GM04504 (cell line): ENCODE data around the gene UNC79.

Source experiments
- DNase-seq: peaks from one replicate; pipeline ENCODE4 v3.0.0-alpha.2; 2012; ENCODE audit warnings: low read depth

UNC79 gene

DNA sequence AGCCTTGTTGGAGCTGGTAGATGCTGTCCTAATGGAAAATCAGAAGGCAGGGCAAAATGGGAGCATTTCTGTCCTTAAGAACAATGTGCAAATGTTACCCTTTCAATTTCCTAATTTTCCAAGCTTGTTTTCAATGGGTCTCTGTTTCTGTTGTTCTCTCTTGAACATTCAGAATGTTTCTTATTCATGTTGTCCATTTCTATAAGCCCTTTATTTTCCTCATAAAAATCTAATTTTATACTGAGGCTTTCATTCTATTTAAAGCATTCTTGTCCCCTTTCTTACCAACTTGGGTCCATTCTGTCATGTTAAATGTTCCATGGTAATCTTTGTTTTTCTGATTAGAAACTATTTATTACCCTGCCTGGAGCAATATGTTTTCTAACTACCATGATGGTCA is 232.6 kb downstream of the UNC79 start:
- DNase-seq: no peak

DNA sequence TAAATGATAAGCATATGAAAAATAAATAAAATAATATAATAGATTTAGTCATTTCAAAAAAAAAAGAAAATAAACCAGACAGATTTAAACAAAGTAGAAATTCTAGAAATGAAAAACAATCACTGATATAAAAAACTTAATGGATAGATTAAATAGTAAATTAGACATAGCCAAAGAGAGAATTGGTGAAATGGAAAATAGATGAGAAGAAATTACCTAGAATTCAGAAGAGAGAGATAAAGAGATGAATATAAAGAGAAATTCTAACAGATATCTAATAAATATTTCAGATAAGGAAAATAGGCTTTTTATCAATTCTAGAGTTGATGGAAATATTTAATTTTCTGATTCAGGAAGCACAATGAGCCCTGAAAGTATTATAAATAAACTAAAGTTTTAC is 234.4 kb downstream of the UNC79 start:
- no peak for DNase-seq

DNA sequence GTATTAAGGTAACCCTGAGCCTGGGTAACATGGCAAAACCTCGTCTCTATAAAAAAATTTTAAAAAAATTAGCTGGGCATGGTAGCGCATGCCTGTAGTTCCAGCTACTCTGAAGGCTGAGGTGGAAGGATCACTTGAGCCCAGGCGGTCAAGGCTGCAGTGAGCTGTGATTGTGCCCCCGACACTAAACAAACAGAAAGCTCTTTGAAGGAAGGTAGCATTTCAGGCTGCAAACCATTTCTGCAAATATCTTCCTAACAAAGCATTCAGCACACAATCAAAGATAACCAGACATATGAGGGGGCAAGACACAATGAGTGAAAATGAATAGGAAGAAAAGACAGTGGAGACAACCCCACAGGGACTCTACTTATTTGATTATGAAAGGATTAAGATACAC is 238.9 kb downstream of the UNC79 start:
- DNase-seq: no peak

DNA sequence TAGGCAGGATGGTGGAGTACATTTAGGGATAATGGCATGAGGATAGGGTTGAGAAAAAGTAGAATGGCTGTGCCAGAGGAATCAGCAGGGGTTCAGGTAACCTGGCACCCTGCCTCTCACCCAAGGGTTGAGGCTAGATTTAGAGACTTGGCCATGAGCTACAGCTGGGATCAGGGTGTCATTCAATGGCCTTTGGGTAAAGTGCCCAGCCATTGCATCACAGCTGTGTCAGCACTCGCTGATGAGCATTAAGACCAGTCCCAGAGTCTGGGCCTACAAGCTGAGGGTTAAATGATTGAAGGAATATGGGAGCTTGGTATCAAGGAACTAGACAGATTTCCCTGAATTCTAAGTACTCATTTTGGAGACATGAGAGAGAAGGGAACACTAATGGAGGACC is 243.6 kb downstream of the UNC79 start:
- DNase-seq: no peak

DNA sequence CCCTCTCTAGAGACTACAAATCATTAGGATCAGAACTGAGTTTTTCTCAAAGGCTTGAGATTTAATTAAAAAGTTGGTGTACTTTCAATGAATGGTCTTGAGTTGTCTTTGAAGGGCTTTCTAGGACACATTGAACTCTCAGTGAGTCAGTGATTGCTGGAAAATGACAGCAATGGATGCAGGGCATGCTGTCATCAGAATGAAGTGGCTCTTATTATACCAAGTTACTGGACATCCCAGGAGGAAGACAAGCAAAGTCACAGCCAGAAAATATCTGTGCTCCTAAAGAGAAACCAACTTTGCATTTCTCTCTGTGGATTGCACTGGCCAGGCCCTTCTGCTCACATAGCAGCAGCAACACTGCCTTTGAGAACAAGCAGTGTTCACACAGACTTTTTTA is 244.9 kb downstream of the UNC79 start:
- no peak for DNase-seq

DNA sequence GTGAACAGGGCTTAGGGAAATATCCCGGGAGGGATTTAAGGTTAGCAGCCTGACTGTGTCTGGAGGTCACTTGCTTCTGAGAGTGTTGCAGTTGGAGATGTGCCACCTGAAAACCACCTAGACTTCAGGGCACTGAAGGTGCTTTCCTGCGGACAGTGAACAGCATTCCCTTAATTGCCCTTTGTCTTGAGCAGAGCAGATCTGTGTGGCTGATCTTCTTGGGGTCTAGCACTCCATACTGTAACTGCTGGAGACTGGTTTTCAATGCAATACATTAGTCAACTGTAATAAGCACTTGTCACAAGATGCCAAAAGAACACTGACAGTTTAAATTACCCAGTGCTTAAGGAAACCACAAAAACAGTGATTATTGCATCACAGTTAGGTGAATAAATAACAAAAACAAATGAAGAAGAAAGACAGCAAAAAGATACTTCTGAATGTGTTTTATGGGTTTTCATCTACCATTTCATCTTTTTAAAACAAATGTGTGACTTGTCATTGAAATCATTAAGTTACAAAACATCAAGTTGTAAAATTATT is 245.7 kb downstream of the UNC79 start:
- no peak for DNase-seq

DNA sequence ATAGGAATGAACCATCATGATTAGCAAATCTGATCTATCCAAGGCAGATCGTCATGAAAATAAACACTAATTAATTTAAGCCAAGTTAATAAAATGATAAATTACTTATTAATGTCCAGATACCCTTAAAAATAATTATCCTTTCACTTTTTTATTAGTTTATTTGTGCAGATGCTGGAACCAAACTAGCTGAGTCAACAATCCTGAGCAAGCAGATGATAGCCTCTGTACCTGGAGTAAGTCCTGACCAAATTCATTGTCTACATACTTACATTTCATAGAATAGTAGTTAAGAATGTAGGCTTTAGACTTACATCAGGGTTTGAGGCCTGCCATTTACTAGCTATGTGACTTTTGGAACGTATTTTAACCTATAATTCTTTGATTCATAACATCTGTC is 251.7 kb downstream of the UNC79 start:
- DNase-seq: no peak

DNA sequence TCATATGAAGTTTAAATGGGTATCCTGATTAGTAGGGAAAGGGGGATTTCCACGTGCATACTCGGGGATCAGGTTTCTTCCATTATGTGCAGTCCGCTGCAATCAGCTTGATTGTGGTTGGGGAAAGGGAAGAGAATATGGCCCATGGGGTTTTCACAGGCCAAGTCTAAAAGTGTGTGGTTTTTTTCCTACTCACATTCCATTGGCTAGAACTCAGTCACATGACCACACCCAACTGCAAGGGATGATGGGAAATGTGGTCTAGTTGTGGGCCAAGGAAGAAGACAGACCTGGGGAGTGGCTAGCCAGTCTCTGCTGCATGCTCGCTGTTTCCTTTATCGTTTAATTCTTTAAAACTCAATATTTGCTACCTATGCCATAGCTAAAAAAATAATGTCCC is 252.5 kb downstream of the UNC79 start:
- no peak for DNase-seq

DNA sequence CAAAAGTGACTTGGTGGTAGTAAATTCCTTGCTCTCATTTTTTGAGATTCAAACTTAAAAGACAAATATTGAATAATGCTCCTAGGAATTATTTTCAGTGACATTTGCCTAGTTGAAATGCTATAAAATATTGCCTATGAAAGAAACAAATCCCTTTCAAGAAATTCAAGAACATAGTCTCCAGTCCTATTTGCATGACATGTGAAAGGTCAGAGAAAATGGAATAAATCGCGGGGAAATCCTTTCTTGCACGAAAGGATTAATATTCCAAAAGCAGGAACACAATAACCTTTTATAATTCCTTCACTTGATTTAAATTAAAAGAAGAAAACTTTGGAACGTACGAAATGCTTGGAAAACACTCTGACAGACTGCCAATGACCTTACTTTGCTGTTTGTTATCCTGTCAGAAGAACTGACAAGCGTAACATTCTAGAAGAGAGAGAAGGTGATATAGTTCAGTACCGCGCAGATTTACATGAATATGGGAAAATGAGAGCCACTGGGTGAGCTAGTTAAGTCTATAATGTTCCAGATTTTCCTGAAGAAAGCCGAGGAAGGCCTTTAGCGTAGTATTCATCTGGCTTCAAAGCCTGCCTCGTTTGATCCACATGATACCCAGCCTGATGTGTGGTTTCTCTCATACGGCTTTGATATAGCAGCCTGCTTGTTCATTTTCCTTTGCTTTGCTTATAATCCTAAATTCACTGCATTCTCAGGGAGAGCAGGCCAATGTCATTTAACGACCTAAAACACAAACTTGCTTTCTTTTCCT is 254.6 kb downstream of the UNC79 start:
- DNase-seq: no peak

DNA sequence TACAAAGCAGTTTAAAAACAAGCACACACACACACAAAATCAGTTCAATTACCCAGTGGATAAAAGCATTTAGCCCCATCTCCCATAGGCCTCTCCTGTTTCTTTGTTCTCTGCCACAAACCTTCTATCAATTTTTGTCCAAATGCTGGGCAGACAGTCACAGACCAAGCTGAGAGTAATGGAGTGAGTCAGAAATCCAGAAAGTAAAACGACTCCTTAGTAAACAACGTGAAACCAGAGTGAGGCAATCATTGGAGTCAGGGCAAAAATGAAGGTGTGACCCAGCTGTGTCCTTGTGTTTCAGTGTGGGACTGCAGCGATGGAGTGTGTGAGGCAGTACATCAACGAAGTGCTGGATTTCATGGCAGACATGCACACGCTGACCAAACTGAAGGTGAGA is 255.5 kb downstream of the UNC79 start:
- no peak for DNase-seq

DNA sequence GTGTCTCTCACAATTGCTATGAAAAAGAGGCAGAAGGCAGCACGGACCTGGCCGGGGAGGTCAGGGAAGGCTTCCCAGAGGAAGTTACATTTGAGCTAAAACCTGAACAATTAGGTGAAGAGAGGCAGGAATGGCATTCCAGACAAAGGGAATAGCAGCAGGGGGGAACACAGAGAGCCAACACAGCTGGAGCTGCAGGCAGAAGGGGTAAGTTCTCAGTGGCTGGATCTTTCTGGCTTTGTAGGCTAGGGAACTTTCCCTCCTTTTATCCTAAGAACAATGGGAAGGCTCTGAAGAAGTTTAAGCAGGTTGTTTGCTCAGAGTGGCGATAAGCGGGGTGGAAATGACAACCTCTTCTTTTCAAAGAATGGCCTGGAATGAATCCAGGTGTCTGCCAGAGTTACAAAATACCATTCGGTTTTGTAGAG is 257.5 kb downstream of the UNC79 start:
- no peak for DNase-seq

DNA sequence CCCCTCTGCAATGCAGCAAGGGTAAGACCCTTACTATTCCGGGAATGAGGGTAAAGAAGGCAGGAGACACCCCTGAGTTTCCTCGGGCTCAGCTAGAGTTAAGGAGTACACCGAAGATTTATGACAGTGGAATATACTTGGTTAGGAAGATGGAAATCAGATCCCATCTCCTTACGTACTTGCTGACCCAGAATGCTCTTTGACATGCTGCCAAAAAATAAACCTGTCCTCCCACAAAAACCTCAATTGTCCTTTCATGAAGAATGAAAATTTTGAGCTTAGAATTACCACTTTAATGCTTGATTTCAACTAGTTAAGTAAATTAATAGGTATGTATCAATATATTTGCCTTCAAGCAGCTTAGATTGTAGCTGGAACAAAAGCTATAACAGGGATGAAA is 258.1 kb downstream of the UNC79 start:
- DNase-seq: no peak

DNA sequence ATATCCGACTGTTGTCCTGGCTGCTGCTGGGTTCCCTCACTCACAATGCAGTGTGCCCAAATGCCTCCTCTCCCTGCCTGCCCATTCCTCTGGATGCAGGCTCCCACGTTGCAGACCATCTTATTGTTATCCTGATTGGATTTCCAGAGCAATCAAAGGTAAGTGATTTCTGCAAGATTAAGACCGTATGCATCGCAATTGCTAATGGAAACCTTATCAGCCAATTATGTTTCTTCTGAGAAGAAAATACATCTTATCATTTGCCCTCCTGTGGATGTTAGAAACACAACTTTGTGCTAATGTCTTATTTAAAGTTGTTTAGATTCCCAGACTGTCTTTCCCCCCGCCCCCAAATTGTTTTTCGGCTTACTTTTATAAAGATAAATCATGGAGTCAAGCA is 259.4 kb downstream of the UNC79 start:
- no peak for DNase-seq

DNA sequence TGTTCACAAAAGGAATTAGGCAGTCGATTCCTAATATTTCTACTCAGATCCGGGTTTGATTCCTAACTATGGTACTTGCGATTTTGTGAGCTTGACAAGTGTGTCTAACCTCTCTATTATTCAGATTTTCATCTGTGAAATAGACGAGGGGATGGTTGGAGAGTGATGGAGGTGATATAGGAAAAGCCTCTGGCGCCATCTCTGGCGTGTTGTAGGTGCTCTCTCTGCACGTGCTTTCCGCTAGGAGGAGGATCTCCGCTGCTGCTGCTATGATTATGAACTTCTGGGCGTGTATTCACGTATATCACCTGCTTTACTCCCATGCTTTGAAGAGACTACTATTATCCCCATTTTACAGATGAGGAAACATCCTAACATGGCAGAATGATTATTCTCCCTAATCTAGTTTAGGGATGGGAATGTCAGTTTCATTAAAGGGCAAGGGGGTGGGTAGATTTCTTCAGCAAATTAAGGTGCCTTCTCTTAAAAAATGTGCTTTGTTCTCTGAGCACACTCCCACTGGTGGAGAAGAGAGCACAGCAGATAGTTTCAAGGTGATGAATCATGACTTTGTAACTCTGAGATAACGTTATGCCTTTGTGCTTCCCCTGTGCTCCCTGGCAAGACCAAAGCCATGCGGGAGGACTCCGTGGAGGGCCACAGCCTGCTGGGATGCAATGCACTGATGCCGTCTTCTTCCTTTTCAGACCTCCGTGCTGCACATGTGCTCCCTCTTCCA is 260.5 kb downstream of the UNC79 start:
- no peak for DNase-seq

DNA sequence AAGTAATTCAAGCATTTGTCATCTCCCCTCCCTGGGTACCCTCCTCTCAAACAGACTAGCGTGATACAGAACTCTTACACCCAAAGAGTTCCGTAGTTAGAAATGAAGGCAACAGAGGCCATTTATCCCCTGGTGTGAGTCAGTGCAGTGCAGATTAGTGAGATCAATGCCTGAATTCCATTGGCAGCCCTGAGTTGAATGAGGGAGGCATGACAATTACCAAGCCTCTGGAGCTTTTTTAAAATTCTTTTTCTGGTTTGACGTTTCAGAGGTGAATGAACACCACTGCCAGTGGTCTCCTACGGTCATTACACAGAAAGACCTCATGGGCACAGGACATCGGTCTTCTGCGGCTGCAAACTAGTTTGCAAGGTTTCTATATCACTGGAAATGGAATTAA is 263.2 kb downstream of the UNC79 start:
- no peak for DNase-seq

DNA sequence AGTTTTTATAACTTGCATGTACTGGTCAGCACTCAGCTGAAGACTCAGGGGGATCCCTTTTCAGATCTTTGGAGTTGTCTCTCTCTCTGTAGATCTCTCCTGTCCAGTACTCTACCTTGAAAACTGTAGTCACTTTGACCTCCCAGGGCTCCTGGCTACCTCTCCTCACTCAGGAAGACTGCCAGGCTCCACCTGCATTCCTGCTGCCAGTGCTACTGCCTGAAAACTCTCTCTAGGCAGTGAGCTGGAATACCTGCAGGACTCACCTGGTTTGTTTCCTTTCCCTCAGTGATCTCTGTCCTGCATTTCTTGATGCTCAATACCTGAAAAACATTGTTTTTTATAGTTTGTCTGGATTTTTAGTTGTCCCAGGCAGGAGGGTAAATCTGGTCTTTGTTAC is 270.2 kb downstream of the UNC79 start:
- DNase-seq: no peak

DNA sequence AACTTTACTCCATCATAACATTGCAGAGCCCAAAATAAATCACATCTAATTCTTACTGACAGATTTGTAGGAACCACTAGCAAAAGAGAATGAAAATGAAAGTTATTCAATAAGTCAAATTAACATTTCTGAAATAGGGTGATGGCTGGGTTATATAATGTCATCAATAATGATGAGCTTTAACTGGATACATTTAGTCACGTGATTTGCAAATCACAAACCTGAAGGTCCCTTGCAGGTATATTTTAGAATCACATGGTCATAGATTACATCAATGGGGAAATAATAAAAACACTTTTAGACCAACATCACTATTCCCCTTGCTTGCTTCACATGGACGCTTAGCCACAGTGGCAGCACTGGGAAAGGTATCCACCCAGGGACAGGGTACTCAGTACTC is 270.8 kb downstream of the UNC79 start:
- no peak for DNase-seq

DNA sequence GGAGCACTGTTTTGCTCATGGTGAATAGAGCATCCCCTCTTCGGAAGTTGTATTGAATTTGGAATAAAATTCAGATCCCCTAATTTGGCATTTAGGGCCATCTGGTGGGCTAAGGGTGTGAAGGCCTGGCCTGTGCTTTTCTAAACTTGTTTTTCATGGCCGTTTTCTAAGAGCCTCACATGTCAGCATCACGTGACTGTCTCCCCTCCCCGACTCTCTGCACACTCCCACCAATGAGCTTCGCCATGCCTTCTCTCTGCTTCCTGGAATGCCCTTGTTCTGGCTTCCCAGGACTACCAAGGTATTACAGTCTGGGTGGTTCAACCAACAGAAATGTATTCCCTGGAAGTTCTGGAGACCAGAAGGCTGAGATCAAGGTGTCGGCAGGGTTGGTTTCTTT is 272.2 kb downstream of the UNC79 start:
- DNase-seq: no peak

DNA sequence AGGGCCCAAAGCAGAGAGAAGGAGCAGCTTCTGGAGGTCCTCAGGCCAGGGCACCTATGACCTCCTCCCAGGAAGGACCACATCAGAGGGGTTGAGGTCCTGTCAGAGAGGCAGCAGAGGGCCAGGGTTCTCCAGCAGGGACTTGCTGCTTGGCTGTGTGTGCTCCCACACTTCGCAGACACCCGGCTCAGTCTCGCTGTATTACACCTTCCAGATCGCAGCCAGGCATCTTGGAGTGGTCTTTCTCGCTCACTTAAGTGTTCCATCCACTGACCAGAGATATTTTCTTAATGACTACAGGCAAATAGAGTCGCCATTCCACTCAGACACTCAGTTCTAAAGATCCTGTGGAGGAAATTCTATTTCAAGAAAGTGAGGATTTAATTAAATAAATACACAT is 273.2 kb downstream of the UNC79 start:
- DNase-seq: no peak

DNA sequence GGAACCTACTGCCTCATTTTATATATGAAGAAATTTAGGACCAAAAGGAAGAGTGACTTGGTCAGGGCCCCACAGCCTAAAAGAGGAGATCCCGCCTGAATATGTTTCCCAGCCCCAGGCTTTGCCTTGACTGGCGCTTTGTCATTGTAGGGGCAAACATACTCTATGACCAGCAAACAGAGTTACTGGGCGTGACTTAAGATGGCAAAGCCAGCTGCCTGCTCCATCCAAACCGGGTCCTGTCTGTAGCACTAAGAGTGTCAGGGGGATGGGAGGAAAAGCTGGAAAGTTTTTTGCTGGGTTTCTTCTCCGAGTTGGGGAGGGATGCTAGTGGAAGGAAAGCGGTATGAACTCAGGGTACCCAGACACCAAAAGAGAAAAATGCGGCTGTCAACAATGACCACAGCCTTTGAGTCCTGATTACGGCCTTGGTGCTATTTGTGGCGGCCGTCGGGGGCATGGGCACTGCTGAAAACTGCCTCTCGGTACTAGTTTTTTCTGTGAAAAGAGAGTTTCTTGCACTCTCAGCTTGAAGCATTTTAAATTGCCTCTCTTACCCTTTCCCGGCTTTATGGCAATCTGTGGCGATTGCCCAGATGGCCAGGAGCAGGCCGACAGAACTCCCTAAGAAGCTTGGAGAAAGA is 274.9 kb downstream of the UNC79 start:
- DNase-seq: no peak

DNA sequence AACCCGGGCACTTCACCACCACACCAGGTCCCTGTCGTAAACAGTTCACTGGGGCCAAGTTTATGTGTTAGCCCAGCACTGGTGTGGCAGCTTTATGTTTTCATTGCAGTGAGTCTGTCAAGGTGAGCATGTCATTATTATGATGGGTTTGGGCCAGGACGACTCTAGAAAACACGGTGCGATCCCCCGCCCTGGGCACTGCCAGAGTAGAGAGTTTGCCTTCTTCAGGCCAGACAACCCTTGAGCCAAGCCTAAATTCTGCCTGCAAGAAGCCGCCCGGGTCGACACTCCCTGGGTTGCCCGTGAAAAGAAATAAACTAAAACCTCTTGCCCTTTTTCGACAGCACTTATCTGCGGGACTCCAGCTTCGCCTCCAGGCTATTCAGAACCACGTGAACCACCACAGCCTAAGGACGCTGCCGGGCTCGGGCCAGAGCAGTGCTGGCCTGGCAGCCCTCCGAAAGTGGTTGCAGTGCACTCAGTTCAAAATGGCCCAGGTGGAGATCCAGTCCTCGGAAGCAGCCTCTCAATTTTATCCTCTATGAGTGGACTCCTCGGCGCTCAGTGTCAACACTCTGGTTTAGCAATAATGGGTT is 275.7 kb downstream of the UNC79 start:
- no peak for DNase-seq

DNA sequence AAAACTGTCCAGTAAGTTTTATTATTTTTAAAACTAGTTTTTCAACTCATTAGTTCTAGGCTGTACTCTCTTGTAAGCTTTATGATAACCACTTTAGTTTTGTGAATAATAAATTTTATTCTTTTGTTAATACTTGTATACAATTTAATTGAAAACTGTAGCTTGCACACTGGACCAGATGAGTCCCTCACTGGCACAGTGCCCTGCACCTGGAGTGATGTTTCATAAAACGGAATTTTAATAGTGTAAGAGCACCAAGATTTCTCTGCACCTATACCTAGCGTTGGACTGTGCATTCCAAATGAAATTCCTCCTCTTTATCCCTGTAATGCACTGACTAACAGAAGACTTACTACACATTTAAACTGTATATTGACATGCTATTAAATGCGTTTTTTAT is 276.7 kb downstream of the UNC79 start:
- DNase-seq: no peak

DNA sequence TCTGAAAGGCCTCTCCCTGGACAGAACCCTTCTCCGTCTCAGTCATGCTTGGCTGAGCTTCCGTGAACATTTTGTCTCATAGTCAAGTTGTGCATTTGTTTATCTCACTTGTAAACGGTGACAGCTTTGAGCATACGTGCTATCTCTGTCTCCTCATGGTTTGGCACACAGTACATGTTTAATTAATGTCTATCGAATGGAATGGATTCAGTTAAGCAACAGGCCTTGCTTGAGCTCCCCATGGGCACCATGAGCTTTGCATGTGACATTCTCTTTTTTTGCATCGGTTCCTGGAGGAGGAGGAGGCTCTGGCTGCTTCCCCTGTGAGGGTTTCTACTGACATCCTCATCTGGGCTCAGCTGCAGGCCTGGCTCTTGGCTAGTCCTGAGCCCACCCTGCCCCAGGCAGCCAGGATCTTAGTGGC is 277.6 kb downstream of the UNC79 start:
- no peak for DNase-seq
